Dendritic cell treated with granulocyte-macrophage colony-stimulating factor and Interleukin-4, amounts not matched to agents 40 ng/mL and 50 ng/mL, for 4 days (primary cell): ENCODE results near the gene NAALADL1.

ENCODE experiments used
- H3K27ac Mint-ChIP-seq: one replicate; pipeline ENCODE4 v1.8.0; 2022; ENCODE audit warnings: mild to moderate bottlenecking, mixed read lengths
- H3K27me3 Mint-ChIP-seq: one replicate; pipeline ENCODE4 v1.8.0; 2022; ENCODE audit warnings: mild to moderate bottlenecking, mixed read lengths
- H3K36me3 Mint-ChIP-seq: one replicate; pipeline ENCODE4 v1.8.0; 2022; ENCODE audit warnings: low read depth, mixed read lengths
- H3K4me1 Mint-ChIP-seq: one replicate; pipeline ENCODE4 v1.8.0; 2022; ENCODE audit warnings: low read depth, mixed read lengths
- H3K4me3 Mint-ChIP-seq: one replicate; pipeline ENCODE4 v1.8.0; 2022; ENCODE audit warnings: mild to moderate bottlenecking, moderate library complexity, mixed read lengths
- H3K9me3 Mint-ChIP-seq: one replicate; pipeline ENCODE4 v1.8.0; 2022; ENCODE audit warnings: mixed read lengths
- intact Hi-C: fragments of 100-400 bp; cut with micrococcal nuclease; formaldehyde crosslinking; loops from one replicate; pipeline ENCODE4 v1.15.0; 2022

Gene NAALADL1

GRCh38 chr11:65058419-65059054 lies at the start of gene NAALADL1:
NAALADL1 (minus strand) TSS chr11:65058553; CDS start chr11:65058521, 32 bp downstream.
- Mint-ChIP-seq H3K4me3 (no peak within 1 kb of the TSS), H3K4me1 (peaks cover 56% of the 10 kb centered on the region), H3K9me3 (no peaks in the 10 kb centered on the region), H3K27ac (no peak within 1 kb of the TSS), H3K27me3 (peaks cover 48% of the 10 kb centered on the region), H3K36me3 (no peaks in the 10 kb centered on the region)
- intact Hi-C loops: no loop called here

- peaks cover 32% of the 10 kb centered on the region for H3K4me1 Mint-ChIP-seq
- intact Hi-C loops: no loop called here
- H3K27ac Mint-ChIP-seq: no peak overlapping the region
- H3K9me3 Mint-ChIP-seq: no peaks in the 10 kb centered on the region
- H3K4me3 Mint-ChIP-seq: no peak overlapping the region
- peaks cover 9% of the 10 kb centered on the region for H3K27me3 Mint-ChIP-seq
- H3K36me3 Mint-ChIP-seq: peaks cover 58% of the 10 kb centered on the region
Observed at GRCh38 chr11:65107751-65108468, 49.6 kb upstream of the NAALADL1 start.

GRCh38 chr11:65107078-65107477 lies 48.7 kb upstream of the NAALADL1 start:
- peaks cover 25% of the 10 kb centered on the region for H3K4me1 Mint-ChIP-seq
- H3K27ac Mint-ChIP-seq: no peak overlapping the region
- peaks cover 4% of the 10 kb centered on the region for H3K27me3 Mint-ChIP-seq
- H3K4me3 Mint-ChIP-seq: no peak overlapping the region
- no peaks in the 10 kb centered on the region for H3K9me3 Mint-ChIP-seq
- H3K36me3 Mint-ChIP-seq: peaks cover 58% of the 10 kb centered on the region
- intact Hi-C loops: no loop called here

- Mint-ChIP-seq H3K36me3 (peaks cover 52% of the 10 kb centered on the region), H3K9me3 (no peaks in the 10 kb centered on the region), H3K4me1 (peaks cover 6% of the 10 kb centered on the region), H3K27ac (no peak overlapping the region), H3K4me3 (no peak overlapping the region), H3K27me3 (no peaks in the 10 kb centered on the region)
- intact Hi-C loops: no loop called here
Observed at GRCh38 chr11:65104628-65105027, 46.3 kb upstream of the NAALADL1 start.

- no peak overlapping the region for H3K27ac Mint-ChIP-seq
- intact Hi-C loops: no loop called here
- no peaks in the 10 kb centered on the region for H3K9me3 Mint-ChIP-seq
- H3K4me1 Mint-ChIP-seq: peaks cover 13% of the 10 kb centered on the region
- H3K36me3 Mint-ChIP-seq: peaks cover 48% of the 10 kb centered on the region
- H3K27me3 Mint-ChIP-seq: no peaks in the 10 kb centered on the region
- H3K4me3 Mint-ChIP-seq: no peak overlapping the region
Observed at GRCh38 chr11:65103476-65103875, 45.1 kb upstream of the NAALADL1 start.

- no peaks in the 10 kb centered on the region for H3K9me3 Mint-ChIP-seq
- H3K4me1 Mint-ChIP-seq: peaks cover 13% of the 10 kb centered on the region
- no peak overlapping the region for H3K27ac Mint-ChIP-seq
- H3K36me3 Mint-ChIP-seq: peaks cover 44% of the 10 kb centered on the region
- no peak overlapping the region for H3K4me3 Mint-ChIP-seq
- intact Hi-C loops: no loop called here
- no peaks in the 10 kb centered on the region for H3K27me3 Mint-ChIP-seq
Observed at GRCh38 chr11:65102142-65103095, 44.1 kb upstream of the NAALADL1 start.

GRCh38 chr11:65100674-65101350 lies 42.5 kb upstream of the NAALADL1 start:
- H3K27me3 Mint-ChIP-seq: no peaks in the 10 kb centered on the region

GRCh38 chr11:65096926-65097325 lies 38.6 kb upstream of the NAALADL1 start:
- no peaks in the 10 kb centered on the region for H3K27me3 Mint-ChIP-seq
- peak overlapping the region; percentile 79 for H3K27ac Mint-ChIP-seq
- H3K4me1 Mint-ChIP-seq: peaks cover 18% of the 10 kb centered on the region
- no peaks in the 10 kb centered on the region for H3K9me3 Mint-ChIP-seq
- H3K36me3 Mint-ChIP-seq: peaks cover 13% of the 10 kb centered on the region
- H3K4me3 Mint-ChIP-seq: peak overlapping the region; percentile 79
- intact Hi-C loops: loop anchor here (1.0 to 5.0 kb wide), 4 partner anchors 13 to 85 kb away; partner anchors contain the start of genes ARL2, CDCA5, SNX15 and ZFPL1

More at GRCh38 chr11:65100674-65101350, 42.5 kb upstream of the NAALADL1 start:
- H3K9me3 Mint-ChIP-seq: no peaks in the 10 kb centered on the region
- no peak overlapping the region for H3K4me3 Mint-ChIP-seq
- H3K27ac Mint-ChIP-seq: no peak overlapping the region
- intact Hi-C loops: no loop called here
- H3K4me1 Mint-ChIP-seq: peaks cover 14% of the 10 kb centered on the region
- peaks cover 27% of the 10 kb centered on the region for H3K36me3 Mint-ChIP-seq

GRCh38 chr11:65095974-65096806 lies 37.8 kb upstream of the NAALADL1 start, which contains the start of gene VPS51:
VPS51 (plus strand) TSS chr11:65096214; CDS start chr11:65096251, 37 bp downstream.
- Mint-ChIP-seq H3K9me3 (no peaks in the 10 kb centered on the region), H3K4me3 (peak within 1 kb of the TSS; percentile 79), H3K27ac (peak within 1 kb of the TSS; percentile 79), H3K36me3 (peaks cover 13% of the 10 kb centered on the region), H3K27me3 (no peaks in the 10 kb centered on the region), H3K4me1 (peaks cover 18% of the 10 kb centered on the region)
- intact Hi-C loops: loop anchor here (1.0 to 5.0 kb wide), 4 partner anchors 12 to 84 kb away; partner anchors contain the start of genes ARL2, CDCA5, SNX15 and ZFPL1

- intact Hi-C loops: loop anchor here (5.0 kb wide), 1 partner anchor 83 kb away; the partner anchor contains the start of gene ARL2
- Mint-ChIP-seq H3K4me1 (peaks cover 18% of the 10 kb centered on the region), H3K27me3 (no peaks in the 10 kb centered on the region), H3K4me3 (no peak overlapping the region), H3K27ac (peak overlapping the region; percentile 79), H3K9me3 (no peaks in the 10 kb centered on the region), H3K36me3 (peaks cover 17% of the 10 kb centered on the region)
Observed at GRCh38 chr11:65095427-65095826, 37.1 kb upstream of the NAALADL1 start.

- Mint-ChIP-seq H3K27ac (no peak overlapping the region), H3K4me3 (no peak overlapping the region), H3K4me1 (peaks cover 8% of the 10 kb centered on the region), H3K36me3 (peaks cover 52% of the 10 kb centered on the region), H3K9me3 (no peaks in the 10 kb centered on the region), H3K27me3 (no peaks in the 10 kb centered on the region)
- intact Hi-C loops: no loop called here
Observed at GRCh38 chr11:65090628-65091027, 32.3 kb upstream of the NAALADL1 start.

- no peak overlapping the region for H3K4me3 Mint-ChIP-seq
- no peak overlapping the region for H3K27ac Mint-ChIP-seq
- peaks cover 16% of the 10 kb centered on the region for H3K4me1 Mint-ChIP-seq
- H3K9me3 Mint-ChIP-seq: no peaks in the 10 kb centered on the region
- intact Hi-C loops: no loop called here
- H3K36me3 Mint-ChIP-seq: peaks cover 60% of the 10 kb centered on the region
- no peaks in the 10 kb centered on the region for H3K27me3 Mint-ChIP-seq
Observed at GRCh38 chr11:65089621-65090020, 31.3 kb upstream of the NAALADL1 start.
